ENCODE measurements around the gene LENEP.

DNA sequence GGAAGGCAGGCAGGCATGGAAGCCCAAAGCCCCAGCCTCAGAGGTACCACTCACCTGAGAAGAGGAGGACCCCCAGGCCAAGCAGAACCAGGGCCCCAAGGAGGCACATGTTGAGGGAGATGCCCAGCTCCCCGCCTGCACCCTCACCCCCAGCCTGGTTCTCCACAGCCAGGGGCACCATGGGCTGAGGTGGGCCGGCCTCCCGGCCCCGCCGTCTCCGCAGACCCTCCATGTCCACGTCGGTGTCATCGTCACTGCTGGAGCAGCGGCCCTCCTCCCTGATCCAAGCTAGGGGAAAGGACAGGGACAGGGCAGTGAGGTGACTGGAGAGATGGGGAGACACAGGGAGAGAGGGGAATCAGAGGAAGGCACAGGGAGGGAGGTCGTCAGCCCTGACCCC is 45.3 kb upstream of the LENEP start:
- TF ChIP-seq, protein P1, sequence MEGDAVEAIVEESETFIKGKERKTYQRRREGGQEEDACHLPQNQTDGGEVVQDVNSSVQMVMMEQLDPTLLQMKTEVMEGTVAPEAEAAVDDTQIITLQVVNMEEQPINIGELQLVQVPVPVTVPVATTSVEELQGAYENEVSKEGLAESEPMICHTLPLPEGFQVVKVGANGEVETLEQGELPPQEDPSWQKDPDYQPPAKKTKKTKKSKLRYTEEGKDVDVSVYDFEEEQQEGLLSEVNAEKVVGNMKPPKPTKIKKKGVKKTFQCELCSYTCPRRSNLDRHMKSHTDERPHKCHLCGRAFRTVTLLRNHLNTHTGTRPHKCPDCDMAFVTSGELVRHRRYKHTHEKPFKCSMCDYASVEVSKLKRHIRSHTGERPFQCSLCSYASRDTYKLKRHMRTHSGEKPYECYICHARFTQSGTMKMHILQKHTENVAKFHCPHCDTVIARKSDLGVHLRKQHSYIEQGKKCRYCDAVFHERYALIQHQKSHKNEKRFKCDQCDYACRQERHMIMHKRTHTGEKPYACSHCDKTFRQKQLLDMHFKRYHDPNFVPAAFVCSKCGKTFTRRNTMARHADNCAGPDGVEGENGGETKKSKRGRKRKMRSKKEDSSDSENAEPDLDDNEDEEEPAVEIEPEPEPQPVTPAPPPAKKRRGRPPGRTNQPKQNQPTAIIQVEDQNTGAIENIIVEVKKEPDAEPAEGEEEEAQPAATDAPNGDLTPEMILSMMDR (IDR thresholded peaks at IDR 0.05; ENCODE audit: low read length), result no peak
- TF ChIP-seq EZH2 (optimal IDR thresholded peaks at IDR 0.05; ENCODE audit: low read depth, low read length), result no peak
- TF ChIP-seq EZH2phosphoT487 (IDR thresholded peaks at IDR 0.05; ENCODE audit: low read length), result no peak
